Thymus (tissue), 2 donors: Measurements from ENCODE around the gene GPRASP3. TPM values are rescaled to one million over a fixed set of nuclear protein-coding genes. Genes with fewer than 3 reads are reported as not detected.

Experiments
- polyA plus RNA-seq: library from polyadenylated mRNA; stranded (reverse); fragments of 200-250 nt; gene quantifications from one replicate; pipeline ENCODE4 v1.2.3, GENCODE V29; 2013
- total RNA-seq: library from RNA; stranded (reverse); fragments of 120-200 nt; gene quantifications from one replicate; pipeline ENCODE4 v1.2.4, GENCODE V29; 2013
- donor health status: healthy.

GPRASP3 gene
- total and polyA plus RNA-seq, 2 donors, result 2.0 to 3.1 TPM

Other genes starting within 250 kb of the GPRASP3 start
- not detected for gene TCP11X2, start 248.9 kb upstream of the GPRASP3 start, total RNA-seq
- not detected for gene TCP11X2, start 248.9 kb upstream of the GPRASP3 start, polyA plus RNA-seq
- 6.1 TPM for gene TMSB15A, start 204.0 kb upstream of the GPRASP3 start, total RNA-seq
- gene TMSB15A, start 204.0 kb upstream of the GPRASP3 start, polyA plus RNA-seq, result 1.3 TPM
- 17.4 TPM for gene ARMCX5, start 121.2 kb upstream of the GPRASP3 start, total RNA-seq
- 12.2 TPM for gene ARMCX5, start 121.2 kb upstream of the GPRASP3 start, polyA plus RNA-seq
- 4.3 TPM for gene GPRASP1, start 69.3 kb upstream of the GPRASP3 start, total RNA-seq
- 21.7 TPM for gene GPRASP1, start 69.3 kb upstream of the GPRASP3 start, polyA plus RNA-seq
- gene GPRASP2, start 8.3 kb upstream of the GPRASP3 start, total RNA-seq, result 9.6 TPM
- 7.3 TPM for gene GPRASP2, start 8.3 kb upstream of the GPRASP3 start, polyA plus RNA-seq
- 0.09 TPM for gene RAB40AL, start 216.5 kb downstream of the GPRASP3 start, total RNA-seq
- gene RAB40AL, start 216.5 kb downstream of the GPRASP3 start, polyA plus RNA-seq, result 0.09 TPM